HUES64 (cell line): ENCODE measurements around the gene NT5C2.
"Not testable (repeated sequence)": the region's sequence is repeated elsewhere in the genome, so short reads cannot be mapped to it uniquely, and the experiment has no call there.

Source experiments
- H3K27ac ChIP-seq: 2 replicates; pipeline ENCODE4 v1.7.0; 2013; ENCODE audit warnings: low read depth, low read length, inconsistent platforms
- H3K27me3 ChIP-seq: 2 replicates; pipeline ENCODE4 v1.6.1; 2013; ENCODE audit warnings: mild to moderate bottlenecking, low read length; ENCODE audit not compliant: insufficient read depth
- H3K36me3 ChIP-seq: 2 replicates; pipeline ENCODE4 v1.6.1; 2013; ENCODE audit warnings: mild to moderate bottlenecking, low read length; ENCODE audit not compliant: insufficient read depth
- H3K4me1 ChIP-seq: 2 replicates; pipeline ENCODE4 v1.6.1; 2013; ENCODE audit warnings: mild to moderate bottlenecking, low read length, moderate library complexity; ENCODE audit not compliant: insufficient read depth
- H3K4me3 ChIP-seq: 2 replicates; pipeline ENCODE4 v1.5.1; 2013; ENCODE audit warnings: mild to moderate bottlenecking, low read length, moderate library complexity
- H3K9ac ChIP-seq: 2 replicates; pipeline ENCODE4 v1.6.1; 2013; ENCODE audit warnings: mild to moderate bottlenecking, low read depth, low read length
- H3K9me3 ChIP-seq: 2 replicates; pipeline ENCODE4 v1.6.1; 2013; ENCODE audit warnings: low read depth, low read length; ENCODE audit not compliant: insufficient read depth
- WGBS: fragments of 150-250, 120-280 bp; methylation state at CpG from one replicate; pipeline ENCODE4 v1.1.7; 2013; ENCODE audit warnings: missing lambda C conversion rate; 5-methylcytosine and 5-hydroxymethylcytosine counted together

Gene NT5C2

DNA sequence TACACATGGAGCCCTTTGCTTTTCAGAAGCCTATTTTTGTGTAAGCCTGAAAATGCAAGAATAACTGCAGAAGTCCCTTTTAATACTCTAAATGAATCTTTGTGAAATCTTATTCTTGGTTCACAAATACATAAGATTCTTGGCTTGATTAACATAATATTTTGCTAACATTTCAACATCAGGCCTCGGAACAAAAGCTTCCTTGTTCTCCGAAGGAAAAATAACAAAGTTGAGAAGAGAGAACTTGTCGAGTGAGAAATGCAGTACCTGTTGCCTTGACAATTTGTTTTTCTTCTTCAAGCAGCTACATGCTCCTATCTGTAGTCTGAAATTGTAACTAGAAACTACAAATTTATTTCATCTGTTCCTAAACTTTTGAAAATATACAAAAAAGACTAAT lies 8.5 kb downstream of the NT5C2 start:
- Histone ChIP-seq H3K4me1 (no peaks in the 10 kb centered on the region; the same call in none of the 2 replicates), H3K9me3 (no peaks in the 10 kb centered on the region), H3K4me3 (no peak overlapping the region), H3K9ac (no peak overlapping the region), H3K36me3 (peaks cover 25% of the 10 kb centered on the region), H3K27me3 (no peaks in the 10 kb centered on the region), H3K27ac (no peak overlapping the region)
- 90% methylated on average over 3 of the region's 3 CpGs for WGBS

DNA sequence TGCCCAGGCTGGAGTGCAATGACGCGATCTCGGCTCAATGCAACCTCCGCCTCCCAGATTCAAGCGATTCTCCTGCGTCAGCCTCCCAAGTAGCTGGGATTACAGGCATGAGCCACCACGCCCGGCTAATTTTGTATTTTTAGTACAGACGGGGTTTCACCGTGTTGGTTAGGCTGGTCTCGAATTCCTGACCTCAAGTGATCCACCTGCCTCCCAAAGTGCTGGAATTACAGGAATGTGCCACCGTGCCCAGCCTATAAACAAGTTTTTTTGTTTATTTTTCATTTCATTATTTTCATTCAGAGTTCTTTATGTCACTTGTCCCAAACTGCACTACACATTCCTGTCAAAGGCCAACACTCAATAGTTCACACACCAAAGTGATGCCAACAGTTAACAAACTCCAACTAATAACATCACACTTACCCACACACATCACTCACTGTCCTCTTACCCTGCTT lies 9.1 kb downstream of the NT5C2 start:
- peaks cover 27% of the 10 kb centered on the region for H3K36me3 ChIP-seq
- H3K9ac ChIP-seq, result 0 out of 2 replicates have a peak overlapping the region, but pooled peaks have one; percentile 22
- not testable (repeated sequence) for H3K27me3 ChIP-seq, H3K9me3 ChIP-seq, H3K4me3 ChIP-seq, H3K27ac ChIP-seq, H3K4me1 ChIP-seq
- 89% methylated on average over 12 of the region's 12 CpGs for WGBS

GRCh38 chr10:103181244-103181643 lies 11.8 kb downstream of the NT5C2 start:
- Histone ChIP-seq H3K36me3 (peaks cover 27% of the 10 kb centered on the region), H3K9ac (no peak overlapping the region), H3K27me3 (no peaks in the 10 kb centered on the region), H3K27ac (no peak overlapping the region), H3K4me1 (no peaks in the 10 kb centered on the region; the same call in none of the 2 replicates), H3K9me3 (no peaks in the 10 kb centered on the region), H3K4me3 (no peak overlapping the region)
- 91% methylated on average over 4 of the region's 4 CpGs for WGBS

DNA sequence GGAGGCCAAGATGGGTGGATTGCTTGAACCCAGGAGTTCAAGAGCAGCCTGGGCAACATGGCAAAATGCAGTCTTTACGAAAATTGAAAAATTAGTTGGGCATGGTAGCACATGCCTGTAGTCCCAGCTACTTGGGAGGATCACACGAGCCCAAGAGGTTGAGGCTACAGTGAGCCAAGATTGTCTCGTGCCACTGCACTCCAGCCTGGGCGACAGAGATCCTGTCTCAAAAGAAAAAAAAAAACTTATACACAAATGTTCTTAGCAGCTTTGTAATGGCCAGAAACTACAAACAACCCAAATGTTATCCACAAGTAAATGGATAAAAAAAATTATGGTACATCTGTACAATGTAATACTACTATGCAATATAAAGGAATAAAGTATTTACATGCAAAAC lies 12.6 kb downstream of the NT5C2 start:
- Histone ChIP-seq H3K4me3 (no peak overlapping the region), H3K4me1 (no peaks in the 10 kb centered on the region; the same call in none of the 2 replicates), H3K27ac (no peak overlapping the region), H3K27me3 (no peaks in the 10 kb centered on the region), H3K9me3 (no peaks in the 10 kb centered on the region), H3K9ac (no peak overlapping the region), H3K36me3 (peaks cover 23% of the 10 kb centered on the region)
- WGBS, result 95% methylated on average over 4 of the region's 4 CpGs

DNA sequence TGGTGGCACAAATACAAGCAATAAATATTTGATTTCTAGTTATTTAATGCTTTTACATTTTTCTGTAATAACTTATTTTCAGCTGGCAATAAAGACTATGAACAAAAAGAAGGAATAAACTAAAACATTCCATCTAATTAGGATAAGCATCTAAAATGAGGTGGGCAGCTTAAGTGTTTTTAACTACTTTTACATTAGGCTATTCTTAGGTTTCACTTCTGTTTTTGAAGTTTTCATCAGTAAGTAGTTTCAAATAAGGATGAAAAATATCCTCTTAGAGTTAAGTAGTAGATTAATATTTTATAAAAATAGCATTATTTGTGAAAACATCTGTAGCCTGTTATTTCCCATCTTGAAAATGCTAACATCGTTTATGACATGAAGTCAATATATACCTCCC lies 15.9 kb downstream of the NT5C2 start:
- no peak overlapping the region for H3K9ac ChIP-seq
- H3K27me3 ChIP-seq, result no peaks in the 10 kb centered on the region
- H3K4me3 ChIP-seq, result no peak overlapping the region
- no peaks in the 10 kb centered on the region for H3K9me3 ChIP-seq
- WGBS, result 98% methylated on average over 1 of the region's 1 CpG
- no peak overlapping the region for H3K27ac ChIP-seq
- H3K36me3 ChIP-seq, result peaks cover 49% of the 10 kb centered on the region
- no peaks in the 10 kb centered on the region for H3K4me1 ChIP-seq

GRCh38 chr10:103175580-103176285 lies 17.3 kb downstream of the NT5C2 start:
- Histone ChIP-seq H3K27ac (no peak overlapping the region), H3K36me3 (peaks cover 52% of the 10 kb centered on the region), H3K9ac (no peak overlapping the region), H3K4me3 (no peak overlapping the region), H3K4me1 (no peaks in the 10 kb centered on the region), H3K9me3 (no peaks in the 10 kb centered on the region), H3K27me3 (no peaks in the 10 kb centered on the region)
- 93% methylated on average over 11 of the region's 11 CpGs for WGBS

- H3K36me3 ChIP-seq, result peaks cover 49% of the 10 kb centered on the region
- H3K27ac ChIP-seq, H3K4me3 ChIP-seq, H3K9me3 ChIP-seq, H3K4me1 ChIP-seq, H3K27me3 ChIP-seq, H3K9ac ChIP-seq: not testable (repeated sequence)
- 86% methylated on average over 1 of the region's 2 CpGs for WGBS
Observed at GRCh38 chr10:103174324-103174723, 18.7 kb downstream of the NT5C2 start.

DNA sequence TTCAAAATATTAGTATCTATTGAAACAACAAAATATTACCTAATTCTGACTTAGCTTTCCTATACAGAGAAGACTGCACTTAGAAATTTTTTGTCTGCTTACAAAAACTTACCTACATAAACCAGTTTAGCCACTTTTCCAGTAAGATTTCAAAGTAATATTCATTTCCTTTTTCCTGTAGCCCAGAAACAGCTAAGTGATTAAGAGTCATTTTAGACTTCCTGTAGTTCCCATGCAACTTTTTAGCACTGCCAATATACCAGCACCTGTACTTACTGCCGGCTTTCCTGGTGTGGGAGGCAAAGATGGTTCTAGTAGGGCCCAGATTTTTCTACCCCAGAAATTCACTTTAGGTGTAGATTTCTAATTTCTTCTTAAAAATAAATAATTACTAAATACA lies 21.8 kb downstream of the NT5C2 start:
- peaks cover 56% of the 10 kb centered on the region for H3K36me3 ChIP-seq
- H3K9ac ChIP-seq, result no peak overlapping the region
- H3K27ac ChIP-seq, result no peak overlapping the region
- H3K4me1 ChIP-seq, result no peaks in the 10 kb centered on the region
- no peak overlapping the region for H3K4me3 ChIP-seq
- H3K9me3 ChIP-seq, result no peaks in the 10 kb centered on the region
- no peaks in the 10 kb centered on the region for H3K27me3 ChIP-seq
- 100% methylated on average over 1 of the region's 1 CpG for WGBS

GRCh38 chr10:103168438-103168837 lies 24.6 kb downstream of the NT5C2 start:
- Histone ChIP-seq H3K36me3 (peaks cover 52% of the 10 kb centered on the region), H3K27ac (no peak overlapping the region), H3K27me3 (no peaks in the 10 kb centered on the region), H3K9ac (no peak overlapping the region), H3K4me3 (no peak overlapping the region), H3K9me3 (no peaks in the 10 kb centered on the region; the same call in 1 of the 2 replicates), H3K4me1 (no peaks in the 10 kb centered on the region)

GRCh38 chr10:103167554-103167953 lies 25.5 kb downstream of the NT5C2 start:
- peaks cover 53% of the 10 kb centered on the region for H3K36me3 ChIP-seq
- H3K27ac ChIP-seq, H3K9ac ChIP-seq, H3K4me3 ChIP-seq, H3K9me3 ChIP-seq, H3K27me3 ChIP-seq, H3K4me1 ChIP-seq: not testable (repeated sequence)
- 94% methylated on average over 5 of the region's 5 CpGs for WGBS

- Histone ChIP-seq H3K9me3 (peaks cover 7% of the 10 kb centered on the region; the same call in 1 of the 2 replicates), H3K27me3 (no peaks in the 10 kb centered on the region), H3K4me3 (no peak overlapping the region), H3K27ac (no peak overlapping the region), H3K4me1 (no peaks in the 10 kb centered on the region), H3K36me3 (peaks cover 51% of the 10 kb centered on the region), H3K9ac (no peak overlapping the region)
- WGBS, result 96% methylated on average over 3 of the region's 3 CpGs
Observed at GRCh38 chr10:103166523-103166922, 26.5 kb downstream of the NT5C2 start.
